ENCODE results near the gene RAPGEF4. TPM values are rescaled to one million over a fixed set of nuclear protein-coding genes. Genes with fewer than 3 reads are reported as not detected.

The RAPGEF4 gene
- total and polyA plus RNA-seq, 2 of the 8 experiments (the other 6 are each of a cell fraction or from before 2014, with no cell fraction given) = 1.2 to 2.6 TPM

- Histone ChIP-seq H2BK5ac (ENCODE audit: low read depth, low read length) (no peak overlapping the region), H3K4ac (replicated peaks; ENCODE audit: insufficient read length, low read depth, low read length) (no peak overlapping the region), H3K9me3 (ENCODE audit: insufficient read depth in 2 of 2, low read depth in 1 of 2, low read length in 1 of 2) (peaks cover 2 to 9% of the 10 kb centered on the region in 2 experiments; a peak in 2 of 4 replicates), H2BK15ac (ENCODE audit: low read length) (no peak overlapping the region), H2BK120ac (replicated peaks; ENCODE audit: low read depth, low read length) (no peak overlapping the region), H2BK20ac (ENCODE audit: low read length) (no peak overlapping the region), H2AFZ (ENCODE audit: low read length) (no peak overlapping the region; the same call in 1 of the 2 replicates), H3K14ac (ENCODE audit: insufficient read length) (no peak overlapping the region), H4K5ac (ENCODE audit: insufficient read length, low read depth, low read length) (no peak overlapping the region), H3K4me1 (replicated peaks in 1 of 4; ENCODE audit: control insufficient read depth in 3 of 4, insufficient read depth in 4 of 4, low read length in 3 of 4) (no peaks in the 10 kb centered on the region), H3K79me2 (ENCODE audit: control insufficient read depth in 1 of 2, insufficient read depth in 2 of 2, low read length in 2 of 2) (no peaks in the 10 kb centered on the region), H3K18ac (ENCODE audit: extremely low read depth, low read length) (no peak overlapping the region), H3K27me3 (replicated peaks in 1 of 4; ENCODE audit: control insufficient read depth in 3 of 4, extremely low read depth in 1 of 4, insufficient read depth in 3 of 4, low read length in 3 of 4) (no peaks in the 10 kb centered on the region), H3K9ac (replicated peaks in 1 of 4; ENCODE audit: extremely low read depth in 1 of 4, low read depth in 3 of 4, low read length in 3 of 4) (no peak overlapping the region), H3K56ac (replicated peaks; ENCODE audit: insufficient read length, low read depth, low read length) (no peak overlapping the region), H3K4me2 (ENCODE audit: insufficient read depth in 1 of 2, low read depth in 2 of 2, low read length in 2 of 2) (no peak overlapping the region), H3K36me3 (ENCODE audit: control insufficient read depth in 2 of 4, insufficient read depth in 4 of 4, low read length in 3 of 4) (peaks cover 0 to 3% (median 0%) of the 10 kb centered on the region in 4 experiments; a peak in 1 of 8 replicates), H2BK12ac (ENCODE audit: low read depth, low read length) (no peak overlapping the region), H3K4me3 (ENCODE audit: extremely low read depth in 1 of 4, insufficient read depth in 2 of 4, low read depth in 3 of 4, low read length in 4 of 4) (no peak overlapping the region), H3K23ac (ENCODE audit: insufficient read length) (no peak overlapping the region), H4K20me1 (replicated peaks in 1 of 2; ENCODE audit: control insufficient read depth in 1 of 2, insufficient read depth in 2 of 2, low read length in 2 of 2) (no peaks in the 10 kb centered on the region), H3K23me2 (ENCODE audit: low read depth, low read length) (no peaks in the 10 kb centered on the region), H3K79me1 (ENCODE audit: low read depth, low read length) (no peaks in the 10 kb centered on the region), H4K91ac (replicated peaks; ENCODE audit: insufficient read length, low read length) (no peak overlapping the region), H2AK5ac (ENCODE audit: low read depth, low read length) (no peak overlapping the region), H3K27ac (ENCODE audit: low read depth, low read length) (no peak overlapping the region), H4K8ac (ENCODE audit: extremely low read depth, insufficient read depth, low read length) (no peak overlapping the region)
- FAIRE-seq = peak; percentile 63
- no peak for DNase-seq (ENCODE audit: low read depth in 1 of 2, low spot score in 2 of 2)
- 69% methylated on average over 11 of the region's 11 CpGs; no CpG with 5 or more reads in 1 of the 2 experiments for WGBS, 2 experiments (ENCODE audit: extremely low coverage in 1 of 2, insufficient coverage in 1 of 2, insufficient read length in 1 of 2, insufficient replicate concordance in 2 of 2, low coverage in 1 of 2, low lambda C conversion rate in 2 of 2, missing lambda C conversion rate in 1 of 2)
- CTCF ChIA-PET (ENCODE audit: partially characterized antibody) = interaction anchor here (0.7 to 2.1 kb wide), 9 partner anchors 10 to 123 kb away, joined by 3 to 9 read pairs (median 3); no protein-coding TSS in a partner anchor
- peak; percentile 41 to 54 for TF ChIP-seq RAD21 (IDR thresholded peaks at IDR 0.05 in 1 of 2, conservative IDR thresholded peaks at IDR 0.05 in 1 of 2; ENCODE audit: low read depth in 2 of 2, low read length in 2 of 2)
- TF ChIP-seq, protein P1, sequence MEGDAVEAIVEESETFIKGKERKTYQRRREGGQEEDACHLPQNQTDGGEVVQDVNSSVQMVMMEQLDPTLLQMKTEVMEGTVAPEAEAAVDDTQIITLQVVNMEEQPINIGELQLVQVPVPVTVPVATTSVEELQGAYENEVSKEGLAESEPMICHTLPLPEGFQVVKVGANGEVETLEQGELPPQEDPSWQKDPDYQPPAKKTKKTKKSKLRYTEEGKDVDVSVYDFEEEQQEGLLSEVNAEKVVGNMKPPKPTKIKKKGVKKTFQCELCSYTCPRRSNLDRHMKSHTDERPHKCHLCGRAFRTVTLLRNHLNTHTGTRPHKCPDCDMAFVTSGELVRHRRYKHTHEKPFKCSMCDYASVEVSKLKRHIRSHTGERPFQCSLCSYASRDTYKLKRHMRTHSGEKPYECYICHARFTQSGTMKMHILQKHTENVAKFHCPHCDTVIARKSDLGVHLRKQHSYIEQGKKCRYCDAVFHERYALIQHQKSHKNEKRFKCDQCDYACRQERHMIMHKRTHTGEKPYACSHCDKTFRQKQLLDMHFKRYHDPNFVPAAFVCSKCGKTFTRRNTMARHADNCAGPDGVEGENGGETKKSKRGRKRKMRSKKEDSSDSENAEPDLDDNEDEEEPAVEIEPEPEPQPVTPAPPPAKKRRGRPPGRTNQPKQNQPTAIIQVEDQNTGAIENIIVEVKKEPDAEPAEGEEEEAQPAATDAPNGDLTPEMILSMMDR (IDR thresholded peaks at IDR 0.05; ENCODE audit: control extremely low read depth in 1 of 3, insufficient read depth in 1 of 3, low read depth in 1 of 3, low read length in 3 of 3) = peak in 2 of 3 experiments; percentile 55; a peak in 3 of 4 replicates
- TF ChIP-seq CHD1 (IDR thresholded peaks at IDR 0.05; ENCODE audit: low read depth, low read length) = no peak
- POLR2A ChIA-PET (ENCODE audit: partially characterized antibody) = interaction anchor here (0.6 kb wide), 1 partner anchor 223 kb away, joined by 3 read pairs; no protein-coding TSS in a partner anchor
Measured at GRCh38 chr2:172704072-172704936, 31.3 kb upstream of the RAPGEF4 start.

Data from H1 (cell line).